ENCODE results near the gene KRTAP9-4.
"Not testable (repeated sequence)": the region's sequence is repeated elsewhere in the genome, so short reads cannot be mapped to it uniquely, and the experiment has no call there.

KRTAP9-4 gene

GRCh38 chr17:41249637-41250240 is at the start of gene KRTAP9-4:
Gene KRTAP9-4, plus strand, starts transcription at chr17:41249687. Its CDS starts 34 bp downstream, at chr17:41249721.
- DNase-seq (ENCODE audit: low read depth in 2 of 2), result not testable (repeated sequence)

GRCh38 chr17:41211845-41212466 is 37.5 kb upstream of the KRTAP9-4 start:
- no peak for DNase-seq (ENCODE audit: low read depth in 2 of 2)

GRCh38 chr17:41212524-41213169 is 36.8 kb upstream of the KRTAP9-4 start:
- DNase-seq (ENCODE audit: low read depth in 2 of 2), result no peak

- no peak for DNase-seq (ENCODE audit: low read depth in 2 of 2)
These were observed 33.8 kb upstream of the KRTAP9-4 start for GRCh38 chr17:41215681-41216080.

- DNase-seq (ENCODE audit: low read depth in 2 of 2), result no peak
These were observed 25.7 kb upstream of the KRTAP9-4 start for GRCh38 chr17:41223821-41224220.

- DNase-seq (ENCODE audit: low read depth in 2 of 2), result no peak
These were observed 23.4 kb upstream of the KRTAP9-4 start for GRCh38 chr17:41226051-41226450.

- not testable (repeated sequence) for DNase-seq (ENCODE audit: low read depth in 2 of 2)
These were observed 22.8 kb upstream of the KRTAP9-4 start, which contains the start of gene KRTAP9-2 for GRCh38 chr17:41226598-41227095. Gene KRTAP9-2, plus strand, starts transcription at chr17:41226648. Its CDS starts 7 bp downstream, at chr17:41226655.

GRCh38 chr17:41230094-41230493 is 19.4 kb upstream of the KRTAP9-4 start:
- DNase-seq (ENCODE audit: low read depth in 2 of 2), result no peak

- DNase-seq (ENCODE audit: low read depth in 2 of 2), result no peak
These were observed 17.8 kb upstream of the KRTAP9-4 start for GRCh38 chr17:41231731-41232130.

- not testable (repeated sequence) for DNase-seq (ENCODE audit: low read depth in 2 of 2)
These were observed 16.9 kb upstream of the KRTAP9-4 start, which contains the start of gene KRTAP9-3 for GRCh38 chr17:41232399-41233105. Gene KRTAP9-3, plus strand, starts transcription at chr17:41232449. Its CDS starts 53 bp downstream, at chr17:41232502.

- DNase-seq (ENCODE audit: low read depth in 2 of 2), result not testable (repeated sequence)
These were observed 12.4 kb upstream of the KRTAP9-4 start for GRCh38 chr17:41237116-41237515.

GRCh38 chr17:41237949-41238437 is 11.5 kb upstream of the KRTAP9-4 start, which contains the start of gene KRTAP9-8:
Gene KRTAP9-8, plus strand, starts transcription at chr17:41237999. Its CDS starts 53 bp downstream, at chr17:41238052.
- not testable (repeated sequence) for DNase-seq (ENCODE audit: low read depth in 2 of 2)

GRCh38 chr17:41246995-41247787 is 2.3 kb upstream of the KRTAP9-4 start:
- not testable (repeated sequence) for DNase-seq (ENCODE audit: low read depth in 2 of 2)

- no peak for DNase-seq (ENCODE audit: low read depth in 2 of 2)
These were observed 1.8 kb downstream of the KRTAP9-4 start for GRCh38 chr17:41251261-41251660.

GRCh38 chr17:41254861-41255260 is 5.4 kb downstream of the KRTAP9-4 start:
- DNase-seq (ENCODE audit: low read depth in 2 of 2), result no peak

GRCh38 chr17:41255381-41256290 is 6.1 kb downstream of the KRTAP9-4 start, which contains the start of gene KRTAP9-9:
Gene KRTAP9-9, plus strand, starts transcription at chr17:41255384.
- DNase-seq (ENCODE audit: low read depth in 2 of 2), result not testable (repeated sequence)

- no peak for DNase-seq (ENCODE audit: low read depth in 2 of 2)
These were observed 6.8 kb downstream of the KRTAP9-4 start for GRCh38 chr17:41256291-41256685.

- DNase-seq (ENCODE audit: low read depth in 2 of 2), result no peak
These were observed 8.9 kb downstream of the KRTAP9-4 start for GRCh38 chr17:41258406-41258805.

GRCh38 chr17:41263212-41263611 is 13.7 kb downstream of the KRTAP9-4 start:
- no peak for DNase-seq (ENCODE audit: low read depth in 2 of 2)

- DNase-seq (ENCODE audit: low read depth in 2 of 2), result no peak
These were observed 15.1 kb downstream of the KRTAP9-4 start for GRCh38 chr17:41264599-41264998.
